ENCODE results near the gene RTEL1. TPM values are rescaled to one million over a fixed set of nuclear protein-coding genes. Genes with fewer than 3 reads are reported as not detected.

RTEL1 gene
- total RNA-seq, 1 experiment from 2014 or later: 43.0 TPM

DNA sequence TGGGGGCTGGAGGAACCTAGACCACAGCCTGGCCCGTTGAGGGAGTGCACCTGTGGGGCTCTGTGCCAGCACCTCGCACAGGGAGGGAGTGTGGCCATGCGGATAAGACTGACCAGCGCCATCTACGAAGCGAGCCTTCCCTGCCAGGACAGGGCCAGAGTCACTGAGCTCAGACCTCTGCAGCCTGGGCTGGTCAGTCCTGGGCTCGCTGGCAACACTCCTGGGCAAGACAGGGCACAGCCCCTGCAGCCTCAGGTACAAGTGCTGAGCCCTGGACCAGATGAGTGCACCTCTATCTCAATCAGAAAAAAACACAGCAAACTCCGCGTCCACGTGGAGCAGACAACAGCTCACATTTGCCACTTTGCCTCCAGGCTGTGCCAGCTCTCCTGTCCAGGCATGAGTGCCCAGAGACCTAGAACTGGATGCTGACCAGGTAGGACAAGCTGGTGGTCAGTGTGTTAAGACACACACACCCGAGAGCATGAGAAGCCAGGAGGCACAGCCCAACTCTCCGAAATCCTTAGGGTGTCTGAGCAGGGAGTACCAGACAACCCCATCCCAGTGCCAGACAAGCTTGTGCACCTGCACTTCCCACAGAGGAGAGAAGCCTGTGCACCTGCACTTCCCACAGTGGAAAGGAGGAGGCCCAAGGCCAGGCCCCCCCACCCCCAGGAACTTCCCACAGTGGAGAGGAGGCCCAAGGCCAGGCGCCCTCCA lies 44.8 kb downstream of the RTEL1 start:
- BruUV-seq (replicated peaks): no TSS peak
- CTCF ChIA-PET: interaction anchor here (0.5 kb wide), 1 partner anchor 88 kb away, joined by 5 read pairs; no protein-coding TSS in a partner anchor

DNA sequence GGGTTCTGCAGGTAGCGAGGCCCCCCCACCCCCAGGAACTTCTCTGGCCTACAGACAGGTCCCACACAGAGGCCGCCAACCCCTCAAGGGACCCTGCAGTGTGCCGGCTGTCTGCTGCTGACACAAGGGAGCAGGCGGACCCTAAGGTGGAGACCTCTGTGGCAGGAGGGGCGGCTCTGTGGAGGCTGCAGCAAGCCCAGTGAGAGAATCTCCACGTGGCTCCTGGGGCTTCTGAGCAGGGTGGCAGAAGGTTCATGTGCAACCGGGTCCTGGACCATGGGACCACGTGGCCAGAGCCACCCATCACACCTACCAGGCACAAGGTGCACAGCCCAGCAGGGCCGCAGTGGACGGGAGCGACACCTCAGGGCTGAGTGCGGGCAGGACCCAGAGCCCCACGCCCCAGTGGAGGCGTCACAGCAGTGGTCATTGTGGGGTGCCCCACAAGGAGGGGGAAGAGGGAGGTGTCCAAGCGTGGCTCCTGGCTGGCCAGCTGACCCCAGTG lies 45.4 kb downstream of the RTEL1 start:
- Histone ChIP-seq H3K27me3 (ENCODE audit: low read length) (no peaks in the 10 kb centered on the region), H4K20me1 (ENCODE audit: low read length) (no peaks in the 10 kb centered on the region), H3K36me3 (ENCODE audit: low read depth, low read length) (peaks cover 28% of the 10 kb centered on the region), H3K9ac (ENCODE audit: low read length) (no peak overlapping the region), H3K4me3 (ENCODE audit: low read length) (no peak overlapping the region), H3K9me3 (ENCODE audit: low read length) (no peaks in the 10 kb centered on the region), H3K79me2 (ENCODE audit: low read length) (peaks cover 40% of the 10 kb centered on the region), H3F3A (ENCODE audit: low read length, unreplicated experiment) (no peaks in the 10 kb centered on the region), H3K27ac (ENCODE audit: low read length) (no peak overlapping the region), H2AFZ (ENCODE audit: low read length) (no peak overlapping the region), H3K4me1 (ENCODE audit: insufficient read depth, low read length) (peaks cover 24% of the 10 kb centered on the region), H3K9me2 (replicated peaks; ENCODE audit: low read length) (no peaks in the 10 kb centered on the region), H3K4me2 (ENCODE audit: low read length) (no peak overlapping the region)
- ChIA-PET POLR2A (ENCODE audit: unreplicated experiment) (no interaction called here), CTCF (no interaction called here)
- TF ChIP-seq EZH2 (IDR thresholded peaks at IDR 0.05; ENCODE audit: low read length, unreplicated experiment): no peak
- TF ChIP-seq, protein P1, sequence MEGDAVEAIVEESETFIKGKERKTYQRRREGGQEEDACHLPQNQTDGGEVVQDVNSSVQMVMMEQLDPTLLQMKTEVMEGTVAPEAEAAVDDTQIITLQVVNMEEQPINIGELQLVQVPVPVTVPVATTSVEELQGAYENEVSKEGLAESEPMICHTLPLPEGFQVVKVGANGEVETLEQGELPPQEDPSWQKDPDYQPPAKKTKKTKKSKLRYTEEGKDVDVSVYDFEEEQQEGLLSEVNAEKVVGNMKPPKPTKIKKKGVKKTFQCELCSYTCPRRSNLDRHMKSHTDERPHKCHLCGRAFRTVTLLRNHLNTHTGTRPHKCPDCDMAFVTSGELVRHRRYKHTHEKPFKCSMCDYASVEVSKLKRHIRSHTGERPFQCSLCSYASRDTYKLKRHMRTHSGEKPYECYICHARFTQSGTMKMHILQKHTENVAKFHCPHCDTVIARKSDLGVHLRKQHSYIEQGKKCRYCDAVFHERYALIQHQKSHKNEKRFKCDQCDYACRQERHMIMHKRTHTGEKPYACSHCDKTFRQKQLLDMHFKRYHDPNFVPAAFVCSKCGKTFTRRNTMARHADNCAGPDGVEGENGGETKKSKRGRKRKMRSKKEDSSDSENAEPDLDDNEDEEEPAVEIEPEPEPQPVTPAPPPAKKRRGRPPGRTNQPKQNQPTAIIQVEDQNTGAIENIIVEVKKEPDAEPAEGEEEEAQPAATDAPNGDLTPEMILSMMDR (conservative IDR thresholded peaks at IDR 0.05; ENCODE audit: low read depth, low read length): no peak
- TF ChIP-seq EZH2phosphoT487 (IDR thresholded peaks at IDR 0.05; ENCODE audit: borderline replicate concordance, low read length): no peak
- intact Hi-C loops (cut with micrococcal nuclease): no loop called here
- DNase-seq: no peak
- ATAC-seq: no peak
- no TSS peak for BruUV-seq (replicated peaks)

More for the DNA sequence above, 44.8 kb downstream of the RTEL1 start:
- Histone ChIP-seq H3K79me2 (ENCODE audit: low read length) (peaks cover 36% of the 10 kb centered on the region), H3F3A (ENCODE audit: low read length, unreplicated experiment) (no peaks in the 10 kb centered on the region), H2AFZ (ENCODE audit: low read length) (no peak overlapping the region), H3K27me3 (ENCODE audit: low read length) (no peaks in the 10 kb centered on the region), H3K27ac (ENCODE audit: low read length) (no peak overlapping the region), H3K4me1 (ENCODE audit: insufficient read depth, low read length) (peaks cover 30% of the 10 kb centered on the region), H3K4me3 (ENCODE audit: low read length) (no peak overlapping the region), H4K20me1 (ENCODE audit: low read length) (no peaks in the 10 kb centered on the region), H3K9ac (ENCODE audit: low read length) (no peak overlapping the region), H3K9me3 (ENCODE audit: low read length) (no peaks in the 10 kb centered on the region), H3K36me3 (ENCODE audit: low read depth, low read length) (peaks cover 28% of the 10 kb centered on the region), H3K4me2 (ENCODE audit: low read length) (no peak overlapping the region), H3K9me2 (replicated peaks; ENCODE audit: low read length) (no peaks in the 10 kb centered on the region)
- no peak for TF ChIP-seq EZH2phosphoT487 (IDR thresholded peaks at IDR 0.05; ENCODE audit: borderline replicate concordance, low read length)
- TF ChIP-seq, protein P1 (conservative IDR thresholded peaks at IDR 0.05; ENCODE audit: low read depth, low read length): no peak
- no peak for TF ChIP-seq EZH2 (IDR thresholded peaks at IDR 0.05; ENCODE audit: low read length, unreplicated experiment)
- intact Hi-C loops (cut with micrococcal nuclease): no loop called here
- no peak for ATAC-seq
- DNase-seq: no peak
- POLR2A ChIA-PET (ENCODE audit: unreplicated experiment): no interaction called here
